ENCODE measurements around the gene MAB21L2.

DNA sequence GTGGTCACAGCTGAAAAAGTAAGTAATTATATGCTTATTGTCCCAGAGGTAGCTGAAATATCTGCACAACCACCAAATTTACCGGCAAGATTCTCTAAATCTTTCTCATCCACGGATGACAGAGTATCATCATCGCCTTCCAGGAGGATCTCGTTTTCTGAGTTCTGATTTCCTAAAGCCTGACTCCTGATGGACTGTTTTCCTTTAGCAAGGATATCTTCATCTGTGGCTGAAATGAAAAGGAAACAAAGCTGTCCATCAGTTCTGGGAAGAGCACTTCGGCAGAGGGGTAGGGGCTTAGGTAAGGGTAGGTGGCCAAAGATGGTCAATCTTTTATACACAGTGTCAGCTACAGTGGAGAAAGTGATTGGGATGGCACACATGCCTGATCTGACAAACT is 8.7 kb downstream of the MAB21L2 start:
- TF ChIP-seq, protein P1, sequence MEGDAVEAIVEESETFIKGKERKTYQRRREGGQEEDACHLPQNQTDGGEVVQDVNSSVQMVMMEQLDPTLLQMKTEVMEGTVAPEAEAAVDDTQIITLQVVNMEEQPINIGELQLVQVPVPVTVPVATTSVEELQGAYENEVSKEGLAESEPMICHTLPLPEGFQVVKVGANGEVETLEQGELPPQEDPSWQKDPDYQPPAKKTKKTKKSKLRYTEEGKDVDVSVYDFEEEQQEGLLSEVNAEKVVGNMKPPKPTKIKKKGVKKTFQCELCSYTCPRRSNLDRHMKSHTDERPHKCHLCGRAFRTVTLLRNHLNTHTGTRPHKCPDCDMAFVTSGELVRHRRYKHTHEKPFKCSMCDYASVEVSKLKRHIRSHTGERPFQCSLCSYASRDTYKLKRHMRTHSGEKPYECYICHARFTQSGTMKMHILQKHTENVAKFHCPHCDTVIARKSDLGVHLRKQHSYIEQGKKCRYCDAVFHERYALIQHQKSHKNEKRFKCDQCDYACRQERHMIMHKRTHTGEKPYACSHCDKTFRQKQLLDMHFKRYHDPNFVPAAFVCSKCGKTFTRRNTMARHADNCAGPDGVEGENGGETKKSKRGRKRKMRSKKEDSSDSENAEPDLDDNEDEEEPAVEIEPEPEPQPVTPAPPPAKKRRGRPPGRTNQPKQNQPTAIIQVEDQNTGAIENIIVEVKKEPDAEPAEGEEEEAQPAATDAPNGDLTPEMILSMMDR (IDR thresholded peaks at IDR 0.05): no peak
- TF ChIP-seq EP300 (IDR thresholded peaks at IDR 0.05): no peak
